NCI-H524 treated with DMSO at 0.1 percent for 48 hours (cell line): ENCODE measurements around the gene MAGI1.
"Not testable (repeated sequence)": the region's sequence is repeated elsewhere in the genome, so short reads cannot be mapped to it uniquely, and the experiment has no call there.

ENCODE experiments used
- DNase-seq: peaks from one replicate; lab custom pipeline; 2025; lab: John Stamatoyannopoulos, UW

The MAGI1 gene

GRCh38 chr3:66038726-66039589, at the start of gene MAGI1:
Gene MAGI1 (minus strand): TSS chr3:66038918. CDS start chr3:66038308, 610 bp downstream.
- peak; percentile 55 for DNase-seq

- no peak for DNase-seq
These were observed 45.1 kb upstream of the MAGI1 start for GRCh38 chr3:66083784-66084213.

GRCh38 chr3:66083096-66083678, 44.5 kb upstream of the MAGI1 start:
- no peak for DNase-seq

- no peak for DNase-seq
These were observed 44.0 kb upstream of the MAGI1 start for GRCh38 chr3:66082679-66083078.

- no peak for DNase-seq
These were observed 41.4 kb upstream of the MAGI1 start for GRCh38 chr3:66080167-66080566.

- no peak for DNase-seq
These were observed 39.3 kb upstream of the MAGI1 start for GRCh38 chr3:66077973-66078372.

GRCh38 chr3:66076861-66077470, 38.2 kb upstream of the MAGI1 start:
- no peak for DNase-seq

- DNase-seq = no peak
These were observed 36.6 kb upstream of the MAGI1 start for GRCh38 chr3:66075281-66075680.

GRCh38 chr3:66073464-66074141, 34.9 kb upstream of the MAGI1 start:
- no peak for DNase-seq

GRCh38 chr3:66068255-66068654, 29.5 kb upstream of the MAGI1 start:
- peak; percentile 24 for DNase-seq

GRCh38 chr3:66066963-66067617, 28.4 kb upstream of the MAGI1 start:
- peak; percentile 68 for DNase-seq

GRCh38 chr3:66055289-66055688, 16.6 kb upstream of the MAGI1 start:
- DNase-seq = no peak

GRCh38 chr3:66053550-66054094, 14.9 kb upstream of the MAGI1 start:
- DNase-seq = no peak

- DNase-seq = no peak
These were observed 14.2 kb upstream of the MAGI1 start for GRCh38 chr3:66052721-66053549.

- DNase-seq = no peak
These were observed 12.1 kb upstream of the MAGI1 start for GRCh38 chr3:66050821-66051220.

GRCh38 chr3:66048051-66048395, 9.3 kb upstream of the MAGI1 start:
- no peak for DNase-seq

GRCh38 chr3:66047311-66048050, 8.8 kb upstream of the MAGI1 start:
- no peak for DNase-seq

GRCh38 chr3:66046321-66046720, 7.6 kb upstream of the MAGI1 start:
- not testable (repeated sequence) for DNase-seq

- DNase-seq = no peak
These were observed 3.1 kb upstream of the MAGI1 start for GRCh38 chr3:66041828-66042227.

- no peak for DNase-seq
These were observed 2.4 kb upstream of the MAGI1 start for GRCh38 chr3:66041116-66041515.
